Endothelial cell of umbilical vein (primary cell): Measurements from ENCODE around the gene AQP12B. TPM values are rescaled to one million over a fixed set of nuclear protein-coding genes. Genes with fewer than 3 reads are reported as not detected.

ENCODE experiments used
- BruUV-seq: library from RNA; stranded (reverse); fragments of 400-500 nt; replicated peaks from 2 replicates; lab custom pipeline; 2021; lab: Mats Ljungman, UMichigan
- CTCF ChIA-PET: fragments of 300-600, 350-600 bp; sonication (Branson Sonifier 250); formaldehyde crosslinking; loops from one replicate; lab custom pipeline; 2021; ENCODE audit warnings: antibody characterized with exemption, inconsistent platforms; lab: Charles Lee
- POLR2A ChIA-PET: fragments of 300-600, 350-600 bp; sonication (Branson Sonifier 250); formaldehyde crosslinking; loops from one replicate; lab custom pipeline; 2021; ENCODE audit warnings: antibody characterized with exemption, inconsistent platforms; lab: Charles Lee
- DNase-seq: peaks from one replicate; pipeline ENCODE4 v3.0.0-alpha.2; 2011; ENCODE audit warnings: low read depth, low spot score
- FAIRE-seq: peaks from 2 replicates; lab custom pipeline; 2011; peaks lifted over from hg19 to GRCh38; lab: Jason Lieb, UNC
- H2AFZ ChIP-seq: 2 replicates; pipeline ENCODE4 v1.6.0; 2012; ENCODE audit warnings: low read depth, low read length, control low read depth, inconsistent platforms
- H3K27ac ChIP-seq: 2 replicates; pipeline ENCODE4 v1.5.1; 2011; ENCODE audit warnings: low read depth, mild to moderate bottlenecking, control low read depth, low read length, moderate library complexity; ENCODE audit not compliant: insufficient read depth
- H3K27me3 ChIP-seq, 2 experiments: 2 replicates each; pipeline versions ENCODE4 v1.6.0 to v1.6.1; 2011; ENCODE audit warnings: low read length in 2 of 2, mixed read lengths in 1 of 2; ENCODE audit not compliant: control insufficient read depth in 2 of 2, insufficient read depth in 2 of 2
- H3K36me3 ChIP-seq, 2 experiments: 2 replicates in 1 of 2; 3 replicates in 1 of 2; pipeline ENCODE4 v1.5.1; 2011; ENCODE audit warnings: low read length in 2 of 2, mild to moderate bottlenecking in 1 of 2, moderate library complexity in 1 of 2; ENCODE audit not compliant: control insufficient read depth in 2 of 2, insufficient read depth in 2 of 2; ENCODE audit errors: extremely low read depth in 1 of 2
- H3K4me1 ChIP-seq: 3 replicates; pipeline ENCODE4 v1.5.1; 2011; ENCODE audit warnings: mild to moderate bottlenecking, low read length; ENCODE audit not compliant: control insufficient read depth, insufficient read depth; ENCODE audit errors: extremely low read depth
- H3K4me2 ChIP-seq: 2 replicates; pipeline ENCODE4 v1.6.1; 2011; ENCODE audit warnings: low read length, control low read depth, mixed read lengths; ENCODE audit not compliant: insufficient read depth
- H3K4me3 ChIP-seq, 3 experiments: fragments of 200-600 bp in 1 of 3; sonication (generic), shearing (Covaris generic) in 1 of 3; replicated peaks in 1 of 3; 2 replicates each; pipeline ENCODE4 v1.5.1; 2011 to 2016; ENCODE audit warnings: control low read depth in 3 of 3, low read length in 3 of 3, mild to moderate bottlenecking in 2 of 3, inconsistent platforms in 1 of 3, low read depth in 1 of 3, moderate library complexity in 1 of 3; ENCODE audit not compliant: insufficient read depth in 1 of 3
- H3K79me2 ChIP-seq: 2 replicates; pipeline ENCODE4 v1.6.0; 2012; ENCODE audit warnings: low read length, inconsistent platforms; ENCODE audit not compliant: control insufficient read depth, insufficient read depth
- H3K9ac ChIP-seq: replicated peaks from 2 replicates; pipeline ENCODE3; 2011; ENCODE audit warnings: low read length, control low read depth; ENCODE audit not compliant: insufficient read depth; ENCODE audit errors: extremely low read depth
- H3K9me1 ChIP-seq: replicated peaks from 3 replicates; pipeline ENCODE4 v1.6.0; 2011; ENCODE audit warnings: mild to moderate bottlenecking, low read length; ENCODE audit not compliant: control insufficient read depth, insufficient read depth; ENCODE audit errors: extremely low read depth
- H3K9me3 ChIP-seq: replicated peaks from 2 replicates; pipeline ENCODE4 v1.5.1; 2012; ENCODE audit warnings: low read length, inconsistent platforms; ENCODE audit not compliant: control insufficient read depth, insufficient read depth
- H4K20me1 ChIP-seq: replicated peaks from 2 replicates; pipeline ENCODE3; 2011; ENCODE audit warnings: mild to moderate bottlenecking, low read length; ENCODE audit not compliant: control insufficient read depth, insufficient read depth; ENCODE audit errors: extremely low read depth
- CTCF ChIP-seq, 2 donors: IDR thresholded peaks; 1 replicate in 1 of 2; 2 replicates in 1 of 2; pipeline ENCODE4 v1.5.1; 2011; ENCODE audit warnings: low read length in 2 of 2, mild to moderate bottlenecking in 2 of 2, moderate library complexity in 2 of 2, control low read depth in 1 of 2, inconsistent platforms in 1 of 2, low read depth in 1 of 2; ENCODE audit not compliant: insufficient read depth in 1 of 2; ENCODE audit errors: extremely low read depth in 1 of 2
- EZH2 ChIP-seq: IDR thresholded peaks from 2 replicates; pipeline ENCODE4 v1.6.1; 2012; ENCODE audit warnings: borderline replicate concordance, low read depth, mild to moderate bottlenecking, moderate library complexity, low read length, inconsistent platforms; ENCODE audit not compliant: severe bottlenecking
- FOS ChIP-seq: IDR thresholded peaks from 2 replicates; pipeline ENCODE4 v1.6.1; 2011; ENCODE audit warnings: mild to moderate bottlenecking, low read length, moderate library complexity, borderline replicate concordance; ENCODE audit not compliant: insufficient read depth
- GATA2 ChIP-seq: IDR thresholded peaks from 2 replicates; pipeline ENCODE4 v1.7.0; 2011; ENCODE audit warnings: low read depth, mild to moderate bottlenecking, moderate library complexity, mixed read lengths, low read length; ENCODE audit not compliant: insufficient read length, insufficient read depth
- JUN ChIP-seq: IDR thresholded peaks from 2 replicates; pipeline ENCODE4 v1.6.1; 2011; ENCODE audit warnings: borderline replicate concordance, low read depth; ENCODE audit not compliant: insufficient read length, insufficient read depth
- MYC ChIP-seq: IDR thresholded peaks from one replicate; pipeline ENCODE4 v1.6.1; 2011; ENCODE audit warnings: mild to moderate bottlenecking, low read depth, low read length
- POLR2A ChIP-seq: IDR thresholded peaks from 2 replicates; pipeline ENCODE4 v1.6.1; 2012; ENCODE audit warnings: low read depth, mild to moderate bottlenecking, control low read depth, low read length
- POLR2AphosphoS5 ChIP-seq: IDR thresholded peaks from 2 replicates; pipeline ENCODE4 v1.6.1; 2012; ENCODE audit warnings: low read depth, mild to moderate bottlenecking, control low read depth, low read length, moderate library complexity; ENCODE audit not compliant: insufficient read depth
- dilution Hi-C: fragments of 300-500 bp; cut with MboI; formaldehyde crosslinking; loops from one replicate; pipeline ENCODE4 v1.15.0; 2019; ENCODE audit warnings: low sequenced_read_pairs; ENCODE audit not compliant: extremely low pct_ligation_motif_present
- intact Hi-C: fragments of 100-400 bp; cut with micrococcal nuclease; formaldehyde crosslinking; loops from one replicate; pipeline ENCODE4 v1.10.0; 2022
- polyA plus RNA-seq, 4 experiments: library from polyadenylated mRNA; depleted of rRNA in 3 of 4; stranded (reverse) in 3 of 4; unstranded in 1 of 4; fragments of >200 nt; gene quantifications; 2 replicates each; pipeline versions ENCODE4 v1.2.1 to v1.2.3, GENCODE V29; 2011 to 2012; ENCODE audit warnings: missing spikeins in 1 of 4
- total RNA-seq: library from RNA; stranded (reverse); gene quantifications from 2 replicates; pipeline ENCODE4 v1.2.3, GENCODE V29; 2021
- TF ChIP-seq, protein P1 (sequence below): IDR thresholded peaks from 2 replicates; pipeline ENCODE4 v1.6.1; 2011; ENCODE audit not compliant: insufficient read depth, insufficient read length

Gene AQP12B
- total and polyA plus RNA-seq, 2 donors (not counting 3 experiments of a cell fraction or from before 2014, with no cell fraction given), result not detected

- H3K9ac ChIP-seq, result no peak overlapping the region
- POLR2A ChIA-PET, result no interaction called here
- no peak for DNase-seq
- CTCF ChIA-PET, result no interaction called here
- no TSS peak for BruUV-seq
- H3K9me1 ChIP-seq, result no peaks in the 10 kb centered on the region
- H3K4me3 ChIP-seq, result no peak overlapping the region
- no peak for FAIRE-seq
- dilution Hi-C loops (no loop called here), intact Hi-C loops (no loop called here)
- no peak overlapping the region for H2AFZ ChIP-seq
- H3K27ac ChIP-seq, result no peak overlapping the region
- no peaks in the 10 kb centered on the region for H3K9me3 ChIP-seq
- H3K4me1 ChIP-seq, result no peaks in the 10 kb centered on the region
- H3K4me2 ChIP-seq, result no peak overlapping the region
- no peaks in the 10 kb centered on the region for H3K36me3 ChIP-seq
- no peak for TF ChIP-seq POLR2AphosphoS5
- no peak for TF ChIP-seq EZH2
- no peak for TF ChIP-seq POLR2A
- TF ChIP-seq CTCF (IDR thresholded peaks at IDR 0.05; ENCODE audit: extremely low read depth in 1 of 2, insufficient read depth in 1 of 2, low read depth in 1 of 2, low read length in 2 of 2), result no peak
- TF ChIP-seq, protein P1, sequence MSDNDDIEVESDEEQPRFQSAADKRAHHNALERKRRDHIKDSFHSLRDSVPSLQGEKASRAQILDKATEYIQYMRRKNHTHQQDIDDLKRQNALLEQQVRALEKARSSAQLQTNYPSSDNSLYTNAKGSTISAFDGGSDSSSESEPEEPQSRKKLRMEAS, result no peak
- no peak for TF ChIP-seq JUN
- TF ChIP-seq MYC, result no peak
- TF ChIP-seq GATA2, result no peak
- no peak for TF ChIP-seq FOS
- H3K27me3 ChIP-seq, result peaks cover 0 to 2% of the 10 kb centered on the region in 2 experiments
- H4K20me1 ChIP-seq, result no peaks in the 10 kb centered on the region
- no peaks in the 10 kb centered on the region for H3K79me2 ChIP-seq
Observed at GRCh38 chr2:240645801-240646175, 36.9 kb downstream of the AQP12B start.
